Keratinocyte (primary cell): ENCODE data around the gene ASCL1. TPM values are rescaled to one million over a fixed set of nuclear protein-coding genes. Genes with fewer than 3 reads are reported as not detected.

Source experiments
- DNase-seq: peaks from one replicate; pipeline ENCODE4 v3.0.0-alpha.2; 2011; ENCODE audit warnings: low read depth, missing footprints, low spot score
- FAIRE-seq: peaks from 2 replicates; lab custom pipeline; 2011; peaks lifted over from hg19 to GRCh38; lab: Jason Lieb, UNC
- H2AFZ ChIP-seq: 2 replicates; pipeline ENCODE4 v1.6.0; 2012; ENCODE audit warnings: low read length, control low read depth, inconsistent platforms; ENCODE audit not compliant: control insufficient read depth
- H3K27ac ChIP-seq: 2 replicates; pipeline ENCODE4 v1.5.1; 2011; ENCODE audit warnings: low read length; ENCODE audit not compliant: control insufficient read depth, insufficient read depth
- H3K27me3 ChIP-seq: 3 replicates; pipeline ENCODE4 v1.6.0; 2011; ENCODE audit warnings: low read length; ENCODE audit not compliant: control insufficient read depth, insufficient read depth; ENCODE audit errors: extremely low read depth
- H3K36me3 ChIP-seq, 2 experiments: 2 replicates in 1 of 2; 3 replicates in 1 of 2; pipeline ENCODE4 v1.5.1; 2011; ENCODE audit warnings: low read length in 2 of 2, mild to moderate bottlenecking in 1 of 2; ENCODE audit not compliant: control insufficient read depth in 2 of 2, insufficient read depth in 2 of 2; ENCODE audit errors: extremely low read depth in 1 of 2
- H3K4me1 ChIP-seq: 3 replicates; pipeline ENCODE4 v1.5.1; 2011; ENCODE audit warnings: low read length; ENCODE audit not compliant: control insufficient read depth, insufficient read depth; ENCODE audit errors: extremely low read depth
- H3K4me2 ChIP-seq: 3 replicates; pipeline ENCODE4 v1.6.0; 2011; ENCODE audit warnings: low read depth, low read length; ENCODE audit not compliant: control insufficient read depth, insufficient read depth; ENCODE audit errors: extremely low read depth
- H3K4me3 ChIP-seq, 3 experiments: fragments of 200-600 bp in 1 of 3; sonication (generic) in 1 of 3; 2 replicates in 2 of 3; 3 replicates in 1 of 3; pipeline ENCODE4 v1.5.1; 2011 to 2016; ENCODE audit warnings: low read length in 3 of 3, mild to moderate bottlenecking in 3 of 3, control low read depth in 2 of 3, inconsistent platforms in 1 of 3, low read depth in 1 of 3, mixed read lengths in 1 of 3, mixed run types in 1 of 3, moderate library complexity in 1 of 3; ENCODE audit not compliant: control insufficient read depth in 2 of 3, insufficient read depth in 2 of 3; ENCODE audit errors: extremely low read depth in 1 of 3
- H3K79me2 ChIP-seq: 2 replicates; pipeline ENCODE4 v1.6.0; 2012; ENCODE audit warnings: low read length; ENCODE audit not compliant: control insufficient read depth, insufficient read depth
- H3K9ac ChIP-seq: 3 replicates; pipeline ENCODE4 v1.6.0; 2011; ENCODE audit warnings: low read length; ENCODE audit not compliant: control insufficient read depth, insufficient read depth; ENCODE audit errors: extremely low read depth
- H3K9me1 ChIP-seq: 3 replicates; pipeline ENCODE4 v1.6.0; 2011; ENCODE audit warnings: low read length; ENCODE audit not compliant: control insufficient read depth, insufficient read depth; ENCODE audit errors: extremely low read depth
- H3K9me3 ChIP-seq: 2 replicates; pipeline ENCODE4 v1.5.1; 2012; ENCODE audit warnings: low read depth, low read length; ENCODE audit not compliant: control insufficient read depth
- H4K20me1 ChIP-seq: 3 replicates; pipeline ENCODE4 v1.6.0; 2011; ENCODE audit warnings: low read length; ENCODE audit not compliant: control insufficient read depth, insufficient read depth; ENCODE audit errors: extremely low read depth
- EZH2 ChIP-seq: IDR thresholded peaks from one replicate; pipeline ENCODE4 v1.6.1; 2012; ENCODE audit warnings: inconsistent platforms, mild to moderate bottlenecking, low read length, moderate library complexity
- dilution Hi-C: fragments of 300-500 bp; cut with MboI; formaldehyde crosslinking; loops from one replicate; pipeline ENCODE4 v1.7.0; 2020; ENCODE audit warnings: low sequenced_read_pairs; ENCODE audit not compliant: extremely low pct_ligation_motif_present
- polyA plus RNA-seq, 5 experiments: library from polyadenylated mRNA; depleted of rRNA in 3 of 5; stranded (reverse) in 3 of 5; stranded (forward) in 1 of 5; unstranded in 1 of 5; fragments of >200 nt; gene quantifications; 1 replicate in 1 of 5; 2 replicates in 3 of 5; 3 replicates in 1 of 5; pipeline versions ENCODE4 v1.2.1 to v1.2.3, GENCODE V29; 2011 to 2012; ENCODE audit warnings: missing spikeins in 2 of 5, low read depth in 1 of 5, low replicate concordance in 1 of 5
- TF ChIP-seq, protein P1 (sequence below), 3 experiments: IDR thresholded peaks in 1 of 3; conservative IDR thresholded peaks in 1 of 3; optimal IDR thresholded peaks in 1 of 3; 2 replicates in 2 of 3; 3 replicates in 1 of 3; pipeline versions ENCODE3 to v1.5.1; 2011; ENCODE audit warnings: low read length in 3 of 3, mild to moderate bottlenecking in 3 of 3, moderate library complexity in 2 of 3, control low read depth in 1 of 3, inconsistent platforms in 1 of 3; ENCODE audit not compliant: insufficient read depth in 2 of 3; ENCODE audit errors: extremely low read depth in 1 of 3

ASCL1 gene
- polyA plus RNA-seq, 1 donor (not counting 4 experiments of a cell fraction or from before 2014, with no cell fraction given), result not detected

DNA sequence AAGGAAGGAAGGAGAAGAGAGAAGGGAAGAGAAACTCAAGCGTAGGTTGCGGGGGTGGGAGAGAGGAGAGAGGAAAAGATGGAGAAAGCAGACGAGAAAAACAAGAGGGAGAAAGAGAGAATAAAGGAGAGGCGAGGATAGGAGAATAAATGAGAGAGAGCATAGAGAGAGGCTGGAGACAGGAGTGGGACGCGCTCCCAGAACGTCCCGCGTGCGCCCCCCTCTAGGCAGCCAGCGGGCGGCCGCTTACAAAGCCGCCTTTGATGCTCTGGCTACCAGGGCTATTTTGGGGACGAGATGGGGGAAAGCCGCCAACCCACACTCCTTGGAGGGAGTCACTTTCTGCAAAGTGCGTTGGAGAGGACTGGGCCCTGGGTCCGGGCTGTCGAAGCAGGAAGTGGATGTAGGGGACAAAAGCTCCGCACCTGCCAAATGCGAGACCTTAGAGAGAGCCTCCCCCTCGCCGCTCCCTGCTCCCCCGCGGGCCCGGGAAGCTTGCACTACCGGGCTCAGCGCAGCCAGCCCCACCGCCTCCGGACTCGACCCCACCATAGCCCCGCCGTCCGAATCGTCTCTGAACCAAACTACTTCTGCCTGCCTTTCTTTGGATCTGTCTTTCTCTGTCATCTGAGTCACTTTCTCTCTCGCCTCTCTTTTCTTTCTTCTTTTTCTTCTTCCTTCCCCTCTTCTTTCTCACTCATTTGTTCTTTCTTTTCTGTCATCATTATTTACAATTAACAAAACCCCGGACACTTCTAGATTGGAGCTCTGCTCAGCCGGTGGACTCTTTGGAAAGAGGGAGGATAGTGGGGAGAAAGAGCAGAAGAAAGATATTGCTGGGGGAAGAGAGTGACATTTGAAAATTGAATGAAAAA is 8.0 kb downstream of the ASCL1 start:
- Histone ChIP-seq H2AFZ (no peak overlapping the region), H3K27me3 (peaks cover 63% of the 10 kb centered on the region)

GRCh38 chr12:102966200-102966863 is 8.9 kb downstream of the ASCL1 start:
- no peak overlapping the region for H2AFZ ChIP-seq
- H3K9ac ChIP-seq, result no peak overlapping the region
- no peak overlapping the region for H3K4me3 ChIP-seq
- H4K20me1 ChIP-seq, result no peaks in the 10 kb centered on the region
- no peak overlapping the region for H3K4me2 ChIP-seq
- no peaks in the 10 kb centered on the region for H3K79me2 ChIP-seq
- no peak overlapping the region for H3K27ac ChIP-seq
- no peaks in the 10 kb centered on the region for H3K9me1 ChIP-seq
- DNase-seq, result no peak
- TF ChIP-seq, protein P1, sequence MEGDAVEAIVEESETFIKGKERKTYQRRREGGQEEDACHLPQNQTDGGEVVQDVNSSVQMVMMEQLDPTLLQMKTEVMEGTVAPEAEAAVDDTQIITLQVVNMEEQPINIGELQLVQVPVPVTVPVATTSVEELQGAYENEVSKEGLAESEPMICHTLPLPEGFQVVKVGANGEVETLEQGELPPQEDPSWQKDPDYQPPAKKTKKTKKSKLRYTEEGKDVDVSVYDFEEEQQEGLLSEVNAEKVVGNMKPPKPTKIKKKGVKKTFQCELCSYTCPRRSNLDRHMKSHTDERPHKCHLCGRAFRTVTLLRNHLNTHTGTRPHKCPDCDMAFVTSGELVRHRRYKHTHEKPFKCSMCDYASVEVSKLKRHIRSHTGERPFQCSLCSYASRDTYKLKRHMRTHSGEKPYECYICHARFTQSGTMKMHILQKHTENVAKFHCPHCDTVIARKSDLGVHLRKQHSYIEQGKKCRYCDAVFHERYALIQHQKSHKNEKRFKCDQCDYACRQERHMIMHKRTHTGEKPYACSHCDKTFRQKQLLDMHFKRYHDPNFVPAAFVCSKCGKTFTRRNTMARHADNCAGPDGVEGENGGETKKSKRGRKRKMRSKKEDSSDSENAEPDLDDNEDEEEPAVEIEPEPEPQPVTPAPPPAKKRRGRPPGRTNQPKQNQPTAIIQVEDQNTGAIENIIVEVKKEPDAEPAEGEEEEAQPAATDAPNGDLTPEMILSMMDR (optimal IDR thresholded peaks at IDR 0.05 in 1 of 3, IDR thresholded peaks at IDR 0.05 in 1 of 3, conservative IDR thresholded peaks at IDR 0.05 in 1 of 3; ENCODE audit: extremely low read depth in 1 of 3, insufficient read depth in 2 of 3, low read length in 3 of 3), result no peak
- TF ChIP-seq EZH2, result no peak
- dilution Hi-C loops, result no loop called here
- H3K9me3 ChIP-seq, result no peaks in the 10 kb centered on the region
- H3K27me3 ChIP-seq, result peaks cover 55% of the 10 kb centered on the region
- no peak for FAIRE-seq
- no peaks in the 10 kb centered on the region for H3K4me1 ChIP-seq
- no peaks in the 10 kb centered on the region for H3K36me3 ChIP-seq

More for the DNA sequence above, 8.0 kb downstream of the ASCL1 start:
- no peaks in the 10 kb centered on the region for H4K20me1 ChIP-seq
- no peak overlapping the region for H3K27ac ChIP-seq
- DNase-seq, result no peak
- no peaks in the 10 kb centered on the region for H3K9me1 ChIP-seq
- no peak overlapping the region for H3K4me3 ChIP-seq
- dilution Hi-C loops, result no loop called here
- no peaks in the 10 kb centered on the region for H3K4me1 ChIP-seq
- no peaks in the 10 kb centered on the region for H3K36me3 ChIP-seq
- TF ChIP-seq EZH2, result peak; percentile 50
- TF ChIP-seq, protein P1 (optimal IDR thresholded peaks at IDR 0.05 in 1 of 3, IDR thresholded peaks at IDR 0.05 in 1 of 3, conservative IDR thresholded peaks at IDR 0.05 in 1 of 3; ENCODE audit: extremely low read depth in 1 of 3, insufficient read depth in 2 of 3, low read length in 3 of 3), result no peak
- no peak overlapping the region for H3K9ac ChIP-seq
- FAIRE-seq, result no peak
- no peaks in the 10 kb centered on the region for H3K9me3 ChIP-seq
- no peaks in the 10 kb centered on the region for H3K79me2 ChIP-seq
- no peak overlapping the region for H3K4me2 ChIP-seq
